GM19463 (cell line): Measurements from ENCODE around the gene GAB2.
"Not testable (repeated sequence)": the region's sequence is repeated elsewhere in the genome, so short reads cannot be mapped to it uniquely, and the experiment has no call there.

Experiments
- ATAC-seq: cut with Tn5 transposase; IDR thresholded peaks from one replicate; pipeline ENCODE4 v1.9.1; 2021; ENCODE audit warnings: mild to moderate bottlenecking, moderate library complexity; ENCODE audit not compliant: unreplicated experiment

The GAB2 gene, protein sequence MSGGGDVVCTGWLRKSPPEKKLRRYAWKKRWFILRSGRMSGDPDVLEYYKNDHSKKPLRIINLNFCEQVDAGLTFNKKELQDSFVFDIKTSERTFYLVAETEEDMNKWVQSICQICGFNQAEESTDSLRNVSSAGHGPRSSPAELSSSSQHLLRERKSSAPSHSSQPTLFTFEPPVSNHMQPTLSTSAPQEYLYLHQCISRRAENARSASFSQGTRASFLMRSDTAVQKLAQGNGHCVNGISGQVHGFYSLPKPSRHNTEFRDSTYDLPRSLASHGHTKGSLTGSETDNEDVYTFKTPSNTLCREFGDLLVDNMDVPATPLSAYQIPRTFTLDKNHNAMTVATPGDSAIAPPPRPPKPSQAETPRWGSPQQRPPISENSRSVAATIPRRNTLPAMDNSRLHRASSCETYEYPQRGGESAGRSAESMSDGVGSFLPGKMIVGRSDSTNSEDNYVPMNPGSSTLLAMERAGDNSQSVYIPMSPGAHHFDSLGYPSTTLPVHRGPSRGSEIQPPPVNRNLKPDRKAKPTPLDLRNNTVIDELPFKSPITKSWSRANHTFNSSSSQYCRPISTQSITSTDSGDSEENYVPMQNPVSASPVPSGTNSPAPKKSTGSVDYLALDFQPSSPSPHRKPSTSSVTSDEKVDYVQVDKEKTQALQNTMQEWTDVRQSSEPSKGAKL

DNA sequence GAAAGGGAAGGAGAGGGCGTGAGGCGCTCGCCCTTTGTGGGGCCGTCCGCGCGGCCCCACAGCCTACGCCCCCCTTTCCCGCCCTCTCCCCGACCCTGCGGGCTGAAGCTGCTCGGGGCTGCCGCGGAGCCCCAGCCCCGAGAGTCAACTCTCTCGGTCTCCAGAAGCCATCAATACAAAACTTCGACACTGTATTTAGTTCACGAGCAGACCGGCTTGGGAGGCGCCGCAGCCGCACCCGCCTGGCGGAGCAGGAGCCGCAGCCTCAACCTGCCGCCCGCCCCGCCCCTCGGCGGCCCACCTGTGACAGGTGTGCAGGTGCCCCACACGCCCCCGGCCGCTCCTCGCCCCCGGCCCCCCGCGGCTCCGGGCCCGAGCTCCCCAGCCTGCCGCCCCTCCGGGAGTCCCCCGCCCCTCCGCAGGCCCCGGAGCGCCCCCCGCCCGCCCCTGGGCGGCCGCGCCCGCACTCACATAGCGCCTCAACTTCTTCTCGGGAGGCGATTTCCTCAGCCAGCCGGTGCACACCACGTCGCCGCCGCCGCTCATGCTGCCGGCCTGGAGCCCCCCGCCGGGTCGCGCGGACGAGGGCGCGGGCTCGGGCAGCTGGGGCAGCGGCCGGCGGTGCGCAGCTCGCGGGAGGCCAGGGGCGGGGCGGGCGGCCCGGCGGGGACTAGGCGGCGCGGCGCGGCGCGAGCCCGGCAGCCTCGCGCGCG, at the start of gene GAB2:
TSS of gene GAB2 (minus strand) at position 646 of the 713 bp plus-strand sequence. CDS start at position 546, 100 bp downstream.
- ATAC-seq = no peak

DNA sequence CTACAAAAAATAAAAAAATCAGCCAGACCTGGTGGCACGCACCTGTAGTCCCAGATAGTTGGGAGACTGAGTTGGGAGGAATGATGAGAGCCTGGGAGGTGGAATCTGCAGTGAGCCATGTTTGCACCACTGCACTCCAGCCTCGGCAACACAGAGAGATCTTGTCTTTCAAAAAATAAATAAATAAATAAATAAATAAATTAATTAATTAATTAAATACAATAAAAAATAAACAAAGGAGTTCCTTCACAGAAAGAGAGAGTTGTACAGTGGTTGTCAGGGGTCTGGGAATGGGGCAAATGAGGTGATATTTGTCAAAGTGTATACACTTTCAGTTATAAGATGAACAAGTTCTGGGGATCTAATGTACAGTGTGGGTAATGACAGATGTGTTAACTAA, 49.8 kb upstream of the GAB2 start:
- no peak for ATAC-seq

DNA sequence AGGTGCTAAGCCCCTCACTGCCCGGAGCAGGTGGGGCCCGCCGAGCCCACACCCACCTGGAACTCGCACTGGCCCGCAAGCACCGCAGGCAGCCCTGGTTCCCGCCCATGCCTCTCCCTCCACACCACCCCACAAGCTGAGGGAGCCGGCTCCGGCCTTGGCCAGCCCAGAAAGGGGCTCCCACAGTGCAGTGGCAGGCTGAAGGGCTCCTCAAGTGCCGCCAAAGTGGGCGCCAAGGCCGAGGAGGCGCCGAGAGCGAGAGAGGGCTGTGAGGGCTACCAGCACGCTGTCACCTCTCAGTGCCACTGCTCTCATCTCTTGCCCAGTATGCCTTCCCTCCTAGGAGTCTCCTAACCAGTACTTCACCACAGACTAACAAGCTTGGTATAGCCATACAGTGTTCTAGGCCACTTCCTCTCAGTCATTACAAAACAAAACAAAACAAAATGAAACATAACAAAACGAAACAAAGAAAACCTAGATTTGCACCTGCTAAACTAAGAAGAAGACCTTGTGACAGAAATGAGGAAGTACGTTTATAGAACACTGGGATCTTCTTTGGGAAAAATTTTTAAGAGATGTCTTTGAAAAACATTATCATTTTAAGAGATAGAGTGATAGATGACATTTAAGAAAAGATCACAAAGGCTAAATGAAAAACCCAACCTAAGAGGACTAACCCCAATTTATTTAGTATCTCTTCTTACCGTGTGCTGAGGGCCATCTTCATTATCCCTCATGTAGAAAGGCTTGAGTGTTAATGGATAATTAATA, 47.7 kb upstream of the GAB2 start:
- ATAC-seq = peak; percentile 98

DNA sequence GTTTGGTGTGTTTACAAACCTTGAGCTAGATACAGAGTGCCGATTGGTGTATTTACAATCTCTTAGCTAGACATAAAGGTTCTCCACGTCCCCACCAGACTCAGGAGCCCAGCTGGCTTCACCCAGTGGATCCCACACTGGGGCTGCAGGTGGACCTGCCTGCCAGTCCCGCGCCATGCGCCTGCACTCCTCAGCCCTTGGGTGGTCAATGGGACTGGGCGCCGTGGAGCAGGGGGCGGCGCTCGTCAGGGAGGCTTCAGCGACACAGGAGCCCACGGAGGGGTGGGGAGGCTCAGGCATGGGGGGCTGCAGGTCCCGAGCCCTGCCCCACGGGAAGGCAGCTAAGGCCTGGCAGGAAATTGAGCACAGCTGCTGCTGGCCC, 47.2 kb upstream of the GAB2 start:
- not testable (repeated sequence) for ATAC-seq

DNA sequence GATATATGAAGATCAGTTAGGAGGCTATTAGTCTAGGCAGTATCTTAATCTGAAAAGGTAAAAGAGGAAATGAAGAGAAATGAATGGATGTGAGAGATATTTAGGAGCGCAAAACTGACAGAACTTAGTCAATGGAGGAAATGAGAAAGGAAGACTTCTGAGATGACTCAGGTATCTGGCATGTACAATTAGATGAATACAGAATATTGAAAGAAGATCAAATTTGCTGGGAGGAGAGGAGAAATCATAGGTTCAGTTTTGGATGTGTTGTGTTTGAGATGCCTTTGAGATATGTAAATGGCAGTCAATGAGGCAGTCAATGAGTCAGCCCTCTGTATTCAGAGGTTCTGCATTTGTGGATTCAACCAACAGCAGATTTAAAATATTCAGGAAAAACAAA, 42.9 kb upstream of the GAB2 start:
- no peak for ATAC-seq

DNA sequence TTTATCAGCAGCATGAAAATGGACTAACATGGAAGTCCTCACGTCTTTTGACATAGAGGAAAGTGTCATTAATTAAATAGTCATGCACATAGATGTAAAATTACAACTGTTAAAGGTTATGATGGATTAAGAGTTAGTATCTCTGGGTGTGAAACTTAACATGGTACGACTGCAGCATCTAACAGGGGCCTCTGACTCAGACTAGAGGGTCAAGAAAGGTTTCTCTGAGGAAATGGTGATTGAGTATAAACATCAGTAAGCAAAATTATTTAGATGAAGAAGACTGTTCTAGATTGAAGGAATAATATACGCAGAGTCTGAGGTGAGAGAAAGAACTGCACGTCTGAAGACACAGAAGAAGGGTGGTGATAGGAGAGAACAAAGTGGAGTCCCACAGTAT, 42.1 kb upstream of the GAB2 start:
- ATAC-seq = no peak

DNA sequence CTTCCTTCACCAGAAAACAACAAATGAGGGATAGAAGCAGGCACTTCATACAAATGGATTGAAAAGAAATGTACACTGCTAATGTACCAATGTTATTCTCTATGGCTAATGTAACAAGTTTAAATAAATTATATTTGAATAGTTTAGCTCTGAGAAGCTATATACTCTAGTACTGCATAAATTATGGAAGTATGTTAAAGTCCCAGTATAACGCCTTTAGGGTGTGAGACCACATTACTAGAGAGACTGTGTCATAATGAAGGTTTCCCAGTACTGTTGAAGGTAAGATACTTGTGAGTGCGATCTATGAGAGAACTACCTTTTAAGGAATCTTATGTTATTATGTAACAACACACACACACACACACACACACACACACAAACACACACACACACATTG, 39.8 kb upstream of the GAB2 start:
- no peak for ATAC-seq

DNA sequence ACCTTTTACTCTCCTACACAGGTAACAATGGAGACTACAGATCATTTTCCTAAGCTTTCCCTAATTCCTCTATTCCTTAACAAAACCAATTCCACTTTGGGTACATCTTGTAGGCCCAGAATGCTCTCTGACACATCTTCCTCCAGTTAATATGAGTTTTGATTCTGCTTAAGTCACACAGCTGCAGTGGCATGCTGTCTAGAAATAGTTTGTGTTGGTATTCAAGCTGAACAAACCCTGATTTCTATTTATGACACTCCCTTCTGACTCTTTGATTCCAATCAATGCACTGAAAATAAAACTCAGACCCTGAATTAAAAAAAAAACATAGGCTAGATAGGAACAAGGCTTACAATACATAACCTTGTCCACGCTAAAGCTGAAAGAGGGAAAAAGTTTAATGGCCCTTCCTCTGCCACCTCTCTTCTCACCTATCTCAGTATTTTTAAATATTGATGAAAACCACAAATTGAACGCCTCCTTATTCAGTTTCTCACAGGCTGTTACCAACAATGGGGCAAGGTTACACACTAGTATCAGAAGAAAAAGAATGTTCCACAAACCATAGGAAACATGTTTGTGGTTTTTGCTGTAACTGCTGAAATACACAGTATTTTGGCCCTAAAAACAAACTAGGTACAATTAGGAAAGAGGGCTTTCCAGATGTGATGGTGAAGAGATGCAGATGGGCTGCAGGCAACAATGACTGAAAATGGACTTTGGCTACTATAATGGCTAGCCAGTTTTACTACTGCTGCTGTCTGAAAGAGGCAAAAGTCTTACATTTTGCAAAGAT, 35.7 kb upstream of the GAB2 start:
- no peak for ATAC-seq

DNA sequence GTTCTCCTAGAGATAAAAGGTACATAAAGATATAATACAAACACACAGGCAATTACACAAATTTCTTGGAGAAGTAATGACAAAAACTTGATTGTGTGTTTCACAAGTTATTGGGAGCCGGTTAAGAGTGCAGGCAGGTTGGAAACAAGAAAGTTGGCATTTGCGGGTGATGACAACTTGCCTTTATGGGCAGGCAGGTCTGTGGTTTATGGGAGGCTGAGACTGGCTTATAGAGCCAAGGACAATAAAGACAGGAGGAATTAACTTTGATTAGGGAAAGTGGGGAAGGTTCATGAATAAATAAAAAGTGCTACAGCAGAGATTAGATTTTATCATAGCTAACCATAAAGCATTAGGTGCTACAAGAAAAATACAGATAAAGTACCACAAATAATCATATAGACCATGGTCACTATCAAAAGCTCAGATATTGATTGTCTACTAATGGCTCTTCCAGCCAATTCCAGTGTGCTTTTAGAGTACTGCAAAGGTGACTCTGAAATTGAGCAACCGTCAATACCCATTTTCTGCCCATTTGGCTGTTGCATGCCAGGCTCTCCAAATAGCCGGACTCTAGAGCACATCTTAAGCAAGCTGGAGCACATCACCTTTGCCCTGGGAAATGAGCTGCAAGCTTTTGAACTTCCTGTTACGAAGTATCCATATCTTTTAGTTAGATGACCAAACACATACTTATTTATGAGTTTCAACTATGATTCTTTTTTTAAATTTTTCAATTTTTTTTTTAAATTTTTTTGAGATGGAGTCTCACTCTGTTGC, 33.9 kb upstream of the GAB2 start:
- ATAC-seq = no peak

DNA sequence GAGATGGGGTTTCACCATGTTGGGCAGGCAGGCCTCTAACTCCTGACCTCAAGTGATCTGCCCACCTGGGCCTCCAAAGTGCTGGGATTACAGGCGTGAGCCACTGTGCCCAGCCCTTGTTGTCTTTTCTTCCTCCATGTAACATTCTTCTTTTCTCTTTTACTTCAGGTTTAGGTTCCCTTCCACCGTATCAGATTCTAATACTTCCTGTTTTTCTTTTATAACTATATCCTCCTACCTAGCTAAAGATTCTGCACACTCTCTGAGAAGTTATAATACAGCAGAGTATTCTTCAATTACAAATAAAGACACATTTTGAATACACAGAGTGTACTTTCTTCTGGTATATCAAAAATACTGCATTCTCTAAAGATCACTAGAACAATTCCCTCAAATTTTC, 33.2 kb upstream of the GAB2 start:
- no peak for ATAC-seq

DNA sequence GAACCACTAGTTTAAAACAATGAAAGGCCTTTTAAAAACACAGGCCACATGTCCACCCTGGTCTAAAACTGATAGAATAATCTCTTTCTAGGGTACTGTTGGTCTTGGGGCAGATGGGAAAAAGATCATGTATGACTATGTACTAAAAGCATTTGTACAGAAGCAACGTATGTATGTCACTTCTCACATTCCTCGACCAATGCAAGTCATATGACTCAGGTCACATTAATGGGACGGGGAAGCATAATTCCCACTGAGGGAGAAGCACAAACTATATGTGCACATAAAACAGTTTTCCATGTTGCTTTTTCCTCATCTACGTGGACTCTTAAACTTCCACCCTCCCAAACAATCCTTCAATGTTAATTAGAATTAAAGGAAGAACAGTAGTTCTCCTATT, 32.2 kb upstream of the GAB2 start:
- no peak for ATAC-seq

DNA sequence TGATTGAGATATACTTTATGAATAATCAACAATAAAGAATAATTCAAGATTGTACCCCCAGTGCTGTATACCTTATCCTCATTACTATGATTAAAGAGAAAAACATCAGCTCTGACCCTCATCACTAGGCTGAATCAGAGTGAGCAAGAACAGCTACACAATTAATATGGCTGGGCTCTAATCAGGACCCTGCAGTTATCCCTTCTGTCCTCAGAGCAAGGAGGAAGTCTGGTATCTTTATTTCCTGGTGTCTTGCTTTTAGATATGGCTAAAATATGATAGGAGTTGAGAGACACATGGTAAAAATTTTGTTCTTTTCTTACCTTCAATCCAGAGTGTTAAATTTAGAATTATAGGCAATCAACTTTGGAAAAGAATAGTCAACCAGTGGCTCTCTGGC, 28.6 kb upstream of the GAB2 start:
- no peak for ATAC-seq

DNA sequence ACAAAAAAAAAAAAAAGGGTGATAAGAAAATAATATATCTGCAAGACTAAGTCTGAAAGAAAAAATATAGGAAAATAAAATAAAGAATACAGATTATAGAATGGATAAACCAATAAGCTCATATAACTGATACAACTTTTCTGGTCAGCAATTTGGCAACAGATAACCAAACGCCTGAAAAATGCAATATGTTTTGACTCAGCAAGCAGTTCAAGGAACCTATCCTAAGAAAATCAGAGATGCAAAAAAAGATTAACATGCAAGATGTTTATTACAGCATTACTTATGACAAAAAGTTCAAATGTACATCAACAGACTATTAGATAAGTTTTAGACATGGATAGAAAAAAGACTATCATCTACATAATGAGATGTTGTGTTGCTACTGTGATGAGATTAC, 27.1 kb upstream of the GAB2 start:
- no peak for ATAC-seq

DNA sequence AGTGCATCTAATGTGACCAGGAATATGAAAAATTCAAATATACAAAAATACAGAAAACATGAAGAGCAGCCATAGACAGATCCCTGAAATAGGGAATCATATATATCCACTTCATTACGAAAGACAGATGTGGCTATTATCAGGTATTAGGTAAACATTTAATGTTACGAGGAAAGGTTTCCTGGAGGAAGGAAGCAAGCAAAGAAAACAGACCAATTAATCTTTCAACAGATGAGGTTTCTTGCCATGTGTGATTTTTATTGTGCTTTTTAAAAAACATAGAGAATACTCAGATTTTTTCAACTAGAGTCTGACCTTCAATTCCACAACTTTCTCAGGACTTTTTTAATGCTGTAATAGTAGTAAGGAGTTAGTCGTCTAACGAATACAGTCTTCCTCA, 24.3 kb upstream of the GAB2 start:
- no peak for ATAC-seq

DNA sequence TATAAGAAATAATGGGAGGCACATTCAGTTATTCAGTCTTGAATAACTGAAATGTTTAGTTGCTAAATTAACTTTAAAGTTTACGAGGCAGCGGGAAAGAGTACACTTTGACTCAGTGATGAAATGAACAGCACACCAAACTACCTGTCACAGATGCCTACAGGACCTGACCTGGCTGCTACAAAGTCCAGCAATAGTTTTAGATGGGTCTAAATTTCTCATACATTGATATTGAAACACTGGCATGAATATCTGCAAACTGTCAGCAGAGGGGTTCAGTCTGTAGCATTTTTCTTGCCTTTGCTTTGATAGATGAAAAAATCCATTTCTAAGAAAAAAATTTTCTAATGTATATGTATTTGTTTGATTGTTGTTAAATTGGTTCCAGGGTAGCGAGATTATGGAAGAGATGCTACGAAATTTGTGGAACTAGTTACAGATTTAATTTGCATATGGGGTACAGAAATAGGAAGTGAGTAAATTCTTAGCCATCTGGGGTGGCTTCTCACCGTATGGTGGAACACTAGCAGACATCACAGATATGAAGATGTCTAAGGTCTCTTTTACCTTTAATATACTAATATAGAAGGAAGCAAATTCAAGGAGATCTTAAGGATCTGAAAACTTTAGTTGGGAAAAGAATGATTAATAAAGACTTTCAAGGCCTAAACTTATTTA, 20.8 kb upstream of the GAB2 start:
- peak; percentile 76 for ATAC-seq

DNA sequence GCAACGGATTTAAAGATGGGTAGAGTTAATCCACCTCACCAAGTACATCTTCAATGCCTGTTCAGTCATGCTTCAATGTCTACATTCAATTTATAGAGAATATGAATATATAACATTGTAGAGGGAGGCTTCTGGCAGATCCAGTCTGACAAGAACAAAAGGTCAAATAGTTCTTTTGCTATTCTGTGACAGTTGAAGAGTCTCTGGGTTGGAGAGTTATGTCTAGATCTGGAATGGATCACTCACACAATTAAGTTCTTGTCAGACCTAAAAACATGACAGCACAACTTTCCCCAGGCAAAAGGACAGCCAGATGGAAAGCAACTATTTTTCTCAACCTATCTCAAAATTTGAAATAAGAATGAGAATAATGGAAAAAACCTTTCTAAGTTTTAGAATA, 15.3 kb upstream of the GAB2 start:
- no peak for ATAC-seq

DNA sequence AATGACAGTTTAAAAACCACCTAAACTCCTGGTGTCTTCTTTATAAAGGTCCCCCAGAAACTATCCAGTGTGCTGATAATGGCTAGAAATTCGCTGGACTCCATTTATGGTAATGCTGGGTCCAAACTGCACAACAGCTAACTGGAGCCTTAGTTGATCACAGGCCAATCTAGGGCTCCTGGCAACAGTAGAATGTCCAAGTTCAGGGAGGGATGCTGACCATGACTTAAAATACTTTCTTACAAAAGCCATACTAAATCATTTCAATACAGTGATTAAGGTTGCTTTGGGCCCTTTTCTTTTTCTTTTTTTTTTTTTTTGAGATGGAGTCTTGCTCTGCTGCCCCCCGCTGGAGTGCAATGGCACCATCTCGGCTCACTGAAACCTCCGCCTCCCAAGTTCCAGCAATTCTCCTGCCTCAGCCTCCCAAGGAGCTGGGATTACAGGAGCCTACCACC, 14.5 kb upstream of the GAB2 start:
- no peak for ATAC-seq

DNA sequence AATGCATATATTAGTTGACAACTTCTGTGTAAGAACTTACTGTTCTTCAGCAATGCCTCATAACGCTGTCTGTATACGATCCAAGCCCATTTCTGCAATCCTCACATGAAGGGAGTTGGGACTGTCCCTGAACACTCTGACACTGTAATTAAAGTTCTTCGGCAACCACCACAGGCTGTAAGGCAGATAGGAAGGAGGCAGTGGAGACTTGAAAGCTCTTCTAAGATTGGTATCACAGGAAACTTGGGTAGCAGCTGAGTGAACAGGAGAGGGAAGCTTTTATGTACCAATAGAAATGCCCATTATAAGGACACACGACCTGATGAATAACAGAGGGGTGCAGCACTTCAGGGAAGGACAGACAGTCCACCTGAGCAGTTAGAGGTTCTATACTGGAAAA, 12.0 kb upstream of the GAB2 start:
- no peak for ATAC-seq

DNA sequence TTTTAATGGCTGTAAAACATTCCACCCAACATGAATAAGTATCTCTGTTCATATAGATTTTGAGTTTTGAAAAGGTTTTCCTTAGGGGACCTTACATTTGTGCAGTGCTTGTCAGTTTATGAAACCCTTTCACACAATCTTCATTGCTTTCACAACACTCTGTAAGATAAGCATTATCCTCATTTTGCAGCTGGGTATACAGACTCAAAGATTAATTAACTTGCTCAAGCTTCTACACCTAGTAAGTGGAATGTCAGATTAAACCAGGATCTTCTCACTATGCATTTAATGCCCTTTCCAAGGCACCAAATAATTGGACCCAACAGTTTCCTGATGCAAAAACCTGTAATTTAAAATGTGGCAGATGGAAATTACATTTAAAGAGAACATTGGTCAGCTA, 11.6 kb upstream of the GAB2 start:
- ATAC-seq = no peak
